Heart right ventricle (tissue), 16 donors: ENCODE measurements around the gene USP22. TPM values are rescaled to one million over a fixed set of nuclear protein-coding genes. Genes with fewer than 3 reads are reported as not detected.
"Not testable (repeated sequence)": the region's sequence is repeated elsewhere in the genome, so short reads cannot be mapped to it uniquely, and the experiment has no call there.

Experiments
- ATAC-seq, 8 donors: fragments of 200-7000 bp; cut with Tn5 transposase; one replicate each; pipeline ENCODE4 v1.9.1; 2020; ENCODE audit warnings: mild to moderate bottlenecking in 8 of 8, moderate library complexity in 8 of 8, moderate number of reproducible peaks in 1 of 8
- DNase-seq, 2 donors: peaks; one replicate each; pipeline ENCODE4 v3.0.0-alpha.2; 2020
- H3K27ac ChIP-seq, 10 donors: fragments of 200-600 bp; sonication (generic) in 2 of 10; one replicate each; pipeline versions ENCODE4 v1.5.0 to v1.8.0; 2020 to 2022; ENCODE audit warnings: mild to moderate bottlenecking in 3 of 10
- H3K27me3 ChIP-seq, 7 donors: fragments of 200-600 bp; one replicate each; pipeline ENCODE4 v1.8.0; 2021 to 2022; ENCODE audit warnings: mild to moderate bottlenecking in 2 of 7
- H3K36me3 ChIP-seq, 9 donors: fragments of 200-600 bp; sonication (generic) in 1 of 9; one replicate each; pipeline versions ENCODE4 v1.5.0 to v1.8.0; 2020 to 2022; ENCODE audit warnings: mild to moderate bottlenecking in 2 of 9
- H3K4me1 ChIP-seq, 9 donors: fragments of 200-600 bp; sonication (generic) in 1 of 9; one replicate each; pipeline versions ENCODE4 v1.5.0 to v1.8.0; 2020 to 2022; ENCODE audit warnings: mild to moderate bottlenecking in 4 of 9
- H3K4me3 ChIP-seq, 10 donors: fragments of 200-600 bp; sonication (generic) in 2 of 10; one replicate each; pipeline versions ENCODE4 v1.5.0 to v1.8.0; 2020 to 2022; ENCODE audit warnings: mild to moderate bottlenecking in 7 of 10, moderate library complexity in 2 of 10
- H3K9me3 ChIP-seq, 11 donors: fragments of 200-600 bp in 10 of 11; sonication (generic) in 2 of 11; one replicate each; pipeline versions ENCODE4 v1.5.0 to v1.8.0; 2013 to 2022; ENCODE audit warnings: mild to moderate bottlenecking in 2 of 11, control low read depth in 1 of 11, moderate library complexity in 1 of 11
- CTCF ChIP-seq, 9 donors: fragments of 200-600 bp; sonication (generic) in 2 of 9; IDR thresholded peaks; one replicate each; pipeline versions ENCODE4 v1.5.0 to v1.8.0; 2021 to 2022; ENCODE audit warnings: antibody characterized with exemption in 9 of 9, mild to moderate bottlenecking in 5 of 9, moderate library complexity in 1 of 9
- WGBS, 2 donors: extraction: QIAGEN DNeasy Blood & Tissue Kit; methylation state at CpG; one replicate each; pipeline ENCODE4 v1.1.7; 2013; ENCODE audit warnings: inconsistent platforms in 1 of 2; 5-methylcytosine and 5-hydroxymethylcytosine counted together
- intact Hi-C, 10 donors: fragments of 100-400 bp; cut with DNase I; formaldehyde crosslinking; loops; one replicate each; pipeline versions ENCODE4 v1.11.1 to v1.14.2; 2022
- polyA plus RNA-seq, 2 donors: library from polyadenylated mRNA; stranded (reverse); fragments of 200-250 nt; gene quantifications; one replicate each; pipeline ENCODE4 v1.2.3, GENCODE V29; 2013
- total RNA-seq, 10 donors: library from RNA; stranded (reverse); fragmentation: NEBNext Ultra II Directional in 3 of 10; extraction: Animal tissue kit (Norgen Biotek cat#: 25700) in 3 of 10; gene quantifications; one replicate each; pipeline versions ENCODE4 v1.2.1 to v1.2.4, GENCODE V29; 2021 to 2023
- donor health status: Arrhythmogenic right ventricular cardiomyopathy.
- donor health status: ischemic (EF 13 %, LVEDD 7.1; RV severe dilation, severe dysfunction).
- donor health status: healthy with polysubstance abuse.
- donor health status: DM: no; HTN: yes; CAD: no.
- donor health status: DM: no; HTN: no; CAD: no.
- donor health status: ischemic (EF 25% LVEDD 6.9; RV normal size, moderate dysfunction).
- donor health status: ischemic (EF 25% LVEDD 5.7; RV mildly dilated, moderate dysfunction).
- donor health status: healthy.
- donor health status: DM: yes; HTN: yes; CAD: no.
- donor health status: Ischemic cardiomyopathy.
- donor health status: ischemic (EF 35%, LVEDD 5.7; RV mildly dilated, moderate dysfunction).
- donor health status: nonischemic (EF 11% LVEDD 7.7; RV severe dilation, severe dysfunction).
- donor health status: DM: yes; HTN: yes; CAD: no.
- donor health status: PGD.
- donor health status: ischemic (EF 29% LVEDD 5.4; RV normal size, mild dysfunction).
- donor health status: nonischemic (EF 23%, LVEDD 6.1; RV moderate dilation, normal function).

USP22 gene
- total and polyA plus RNA-seq, 12 donors = 26.6 to 218 (median 173) TPM

GRCh38 chr17:20982589-20983358 is 60.0 kb downstream of the USP22 start:
- no peak for DNase-seq
- no peak for TF ChIP-seq CTCF (IDR thresholded peaks at IDR 0.05)
- Histone ChIP-seq H3K27me3 (peaks cover 0 to 18% (median 3%) of the 10 kb centered on the region in 7 donors), H3K4me1 (no peaks in the 10 kb centered on the region), H3K9me3 (no peaks in the 10 kb centered on the region), H3K27ac (no peak overlapping the region), H3K36me3 (no peaks in the 10 kb centered on the region), H3K4me3 (no peak overlapping the region)
- 93 to 94% methylated on average over 17 of the region's 17 CpGs for WGBS, 2 donors
- intact Hi-C loops = no loop called here
- ATAC-seq = no peak

- intact Hi-C loops = no loop called here
- no peak overlapping the region for H3K27ac ChIP-seq
- 92 to 93% methylated on average over 14 of the region's 14 CpGs for WGBS, 2 donors
- no peak overlapping the region for H3K4me3 ChIP-seq
- no peaks in the 10 kb centered on the region for H3K36me3 ChIP-seq
- no peaks in the 10 kb centered on the region for H3K4me1 ChIP-seq
- H3K27me3 ChIP-seq = peaks cover 0 to 18% (median 3%) of the 10 kb centered on the region in 7 donors
- DNase-seq = no peak
- TF ChIP-seq CTCF (IDR thresholded peaks at IDR 0.05) = no peak
- no peaks in the 10 kb centered on the region for H3K9me3 ChIP-seq
- ATAC-seq = peak in 1 of 8 donors; percentile 34
These were observed 61.5 kb downstream of the USP22 start for GRCh38 chr17:20981046-20981920.

GRCh38 chr17:20979792-20980083 is 63.1 kb downstream of the USP22 start:
- WGBS, 2 donors = 47 to 58% methylated on average over 3 of the region's 3 CpGs
- no peak overlapping the region for H3K27ac ChIP-seq
- H3K4me1 ChIP-seq = no peaks in the 10 kb centered on the region
- H3K27me3 ChIP-seq = peaks cover 0 to 18% (median 3%) of the 10 kb centered on the region in 7 donors
- no peaks in the 10 kb centered on the region for H3K36me3 ChIP-seq
- no peaks in the 10 kb centered on the region for H3K9me3 ChIP-seq
- no peak for DNase-seq
- intact Hi-C loops = no loop called here
- no peak for TF ChIP-seq CTCF (IDR thresholded peaks at IDR 0.05)
- ATAC-seq = no peak
- no peak overlapping the region for H3K4me3 ChIP-seq

- H3K4me3 ChIP-seq, H3K4me1 ChIP-seq, H3K27ac ChIP-seq, H3K9me3 ChIP-seq, DNase-seq, H3K36me3 ChIP-seq, intact Hi-C loops, ATAC-seq: not testable (repeated sequence)
- WGBS, 2 donors = 62 to 66% methylated on average over 9 of the region's 9 CpGs
- peaks cover 0 to 18% (median 3%) of the 10 kb centered on the region in 7 donors for H3K27me3 ChIP-seq
These were observed 63.6 kb downstream of the USP22 start for GRCh38 chr17:20979007-20979791.

GRCh38 chr17:20977609-20978253 is 65.1 kb downstream of the USP22 start:
- H3K4me3 ChIP-seq, H3K27ac ChIP-seq, H3K9me3 ChIP-seq, H3K4me1 ChIP-seq, H3K36me3 ChIP-seq, DNase-seq, intact Hi-C loops: not testable (repeated sequence)
- 84 to 88% methylated on average over 13 of the region's 13 CpGs for WGBS, 2 donors
- peak in 5 of 8 donors; percentile 42 to 84 (median 67) for ATAC-seq
- H3K27me3 ChIP-seq = peaks cover 0 to 18% (median 3%) of the 10 kb centered on the region in 7 donors
